WTC11 (cell line): ENCODE data around the gene TSPYL2. TPM values are rescaled to one million over a fixed set of nuclear protein-coding genes. Genes with fewer than 3 reads are reported as not detected.
A peak's percentile ranks its signal among the peaks of the same experiment; 100 is the strongest.

Source experiments
- ATAC-seq: fragments of 200-7000 bp; cut with Tn5 transposase; 2 replicates; pipeline ENCODE4 v1.10.0; 2021; ENCODE audit warnings: mild to moderate bottlenecking, moderate library complexity
- CTCF ChIA-PET: fragments of 300-600 bp; sonication (Branson Sonifier 250); formaldehyde crosslinking; loops from one replicate; lab custom pipeline; 2021; ENCODE audit warnings: antibody characterized with exemption; lab: Charles Lee
- POLR2A ChIA-PET: fragments of 350-600 bp; sonication (Branson Sonifier 250); formaldehyde crosslinking; loops from one replicate; lab custom pipeline; 2021; ENCODE audit warnings: antibody characterized with exemption; lab: Charles Lee
- DNase-seq: peaks from one replicate; pipeline ENCODE4 v3.0.0; 2021; ENCODE audit warnings: low spot score
- H3K27ac Mint-ChIP-seq: 2 replicates; pipeline ENCODE4 v1.8.0; 2021; ENCODE audit warnings: mixed read lengths
- H3K27me3 Mint-ChIP-seq: 2 replicates; pipeline ENCODE4 v1.8.0; 2021; ENCODE audit warnings: low read depth, mild to moderate bottlenecking, moderate library complexity, mixed read lengths
- H3K36me3 Mint-ChIP-seq: 2 replicates; pipeline ENCODE4 v1.8.0; 2021; ENCODE audit warnings: mixed read lengths
- H3K4me1 Mint-ChIP-seq: 2 replicates; pipeline ENCODE4 v1.8.0; 2022; ENCODE audit warnings: mixed read lengths
- H3K4me3 Mint-ChIP-seq: 2 replicates; pipeline ENCODE4 v1.8.0; 2021; ENCODE audit warnings: mild to moderate bottlenecking, moderate library complexity, mixed read lengths
- H3K9me3 Mint-ChIP-seq: 2 replicates; pipeline ENCODE4 v1.8.0; 2021; ENCODE audit warnings: mixed read lengths
- CBFB ChIP-seq: sonication (generic); formaldehyde crosslinking; IDR thresholded peaks from 2 replicates; pipeline ENCODE4 v1.8.1; 2022; ENCODE audit warnings: mild to moderate bottlenecking, low read depth, missing genetic modification reagents
- IRF1 ChIP-seq: sonication (generic); formaldehyde crosslinking; IDR thresholded peaks from 2 replicates; pipeline ENCODE4 v1.8.0; 2023; ENCODE audit warnings: missing genetic modification reagents
- STAT6 ChIP-seq: sonication (generic); formaldehyde crosslinking; conservative IDR thresholded peaks from 2 replicates; pipeline ENCODE4 v1.8.1; 2023; ENCODE audit warnings: mild to moderate bottlenecking, low read depth, missing genetic modification reagents, moderate library complexity
- ZBTB21 ChIP-seq: sonication (generic); formaldehyde crosslinking; IDR thresholded peaks from 2 replicates; pipeline ENCODE4 v1.8.1; 2023; ENCODE audit warnings: mild to moderate bottlenecking, missing genetic modification reagents, borderline replicate concordance
- ZNF138 ChIP-seq: sonication (generic); formaldehyde crosslinking; conservative IDR thresholded peaks from 2 replicates; pipeline ENCODE4 v1.8.1; 2022; ENCODE audit warnings: mild to moderate bottlenecking, moderate library complexity, missing genetic modification reagents
- ZNF317 ChIP-seq: sonication (generic); formaldehyde crosslinking; IDR thresholded peaks from 2 replicates; pipeline ENCODE4 v1.8.1; 2023; ENCODE audit warnings: low read depth, mild to moderate bottlenecking, moderate library complexity, missing genetic modification reagents, borderline replicate concordance
- ZNF396 ChIP-seq: fragments of 250-450 bp; sonication (Bioruptor Pico); IDR thresholded peaks from 2 replicates; pipeline ENCODE4 v1.8.0; 2021; ENCODE audit warnings: mild to moderate bottlenecking, moderate library complexity, borderline replicate concordance
- ZNF425 ChIP-seq: fragments of 250-450 bp; sonication (Bioruptor Pico); conservative IDR thresholded peaks from 2 replicates; pipeline ENCODE4 v1.9.0; 2021; ENCODE audit warnings: mild to moderate bottlenecking
- ZNF512 ChIP-seq: sonication (generic); formaldehyde crosslinking; IDR thresholded peaks from 2 replicates; pipeline ENCODE4 v1.8.1; 2022; ENCODE audit warnings: missing genetic modification reagents, borderline replicate concordance
- ZNF532 ChIP-seq: fragments of 250-450 bp; sonication (Bioruptor Pico); IDR thresholded peaks from 2 replicates; pipeline ENCODE4 v1.9.0; 2021; ENCODE audit warnings: mild to moderate bottlenecking, borderline replicate concordance
- total RNA-seq: library from RNA; stranded (reverse); gene quantifications from 3 replicates; pipeline ENCODE4 v1.2.3, GENCODE V29; 2021

TSPYL2 gene
- total RNA-seq, 1 experiment from 2014 or later = 14.6 TPM

GRCh38 chrX:53077207-53078197, 4.7 kb upstream of the TSPYL2 start:
- H3K4me3 Mint-ChIP-seq = no peak overlapping the region
- POLR2A ChIA-PET = no interaction called here
- no peak for DNase-seq
- H3K36me3 Mint-ChIP-seq = no peaks in the 10 kb centered on the region
- no peak for TF ChIP-seq ZNF396 (CRISPR knock-in tag)
- TF ChIP-seq IRF1 (CRISPR knock-in tag) = no peak
- TF ChIP-seq ZBTB21 (CRISPR knock-in tag) = no peak
- no peak for ATAC-seq
- CTCF ChIA-PET = no interaction called here
- no peak overlapping the region for H3K27ac Mint-ChIP-seq
- no peaks in the 10 kb centered on the region for H3K9me3 Mint-ChIP-seq
- H3K4me1 Mint-ChIP-seq = peaks cover 14% of the 10 kb centered on the region
- peaks cover 5% of the 10 kb centered on the region for H3K27me3 Mint-ChIP-seq

GRCh38 chrX:53078943-53079342, 3.2 kb upstream of the TSPYL2 start:
- POLR2A ChIA-PET = no interaction called here
- Mint-ChIP-seq H3K36me3 (no peaks in the 10 kb centered on the region; the same call in 1 of the 2 replicates), H3K27me3 (peaks cover 5% of the 10 kb centered on the region; the same call in 1 of the 2 replicates), H3K4me3 (no peak overlapping the region), H3K27ac (no peak overlapping the region), H3K9me3 (no peaks in the 10 kb centered on the region), H3K4me1 (peaks cover 19% of the 10 kb centered on the region)
- no peak for DNase-seq
- CTCF ChIA-PET = no interaction called here
- no peak for ATAC-seq
- TF ChIP-seq ZNF532 (no peak), ZNF512 (no peak), ZNF425 (CRISPR knock-in tag) (no peak)

GRCh38 chrX:53080628-53081580, 1.3 kb upstream of the TSPYL2 start:
- POLR2A ChIA-PET = interaction anchor here (1.5 kb wide), 1 partner anchor 33 kb away, joined by 5 read pairs; no protein-coding TSS in a partner anchor
- CTCF ChIA-PET = interaction anchor here (1.0 to 1.4 kb wide), 2 partner anchors 10 to 91 kb away, joined by 3 to 6 read pairs; no protein-coding TSS in a partner anchor
- Mint-ChIP-seq H3K4me3 (peak overlapping the region; percentile 73), H3K27ac (peak overlapping the region; percentile 74), H3K9me3 (no peaks in the 10 kb centered on the region), H3K4me1 (peaks cover 19% of the 10 kb centered on the region), H3K27me3 (peaks cover 5% of the 10 kb centered on the region; the same call in 1 of the 2 replicates), H3K36me3 (peaks cover 15% of the 10 kb centered on the region)
- TF ChIP-seq STAT6 (CRISPR knock-in tag) (no peak), ZNF138 (CRISPR knock-in tag) (no peak), ZNF317 (CRISPR knock-in tag) (no peak), CBFB (CRISPR knock-in tag) (no peak)
- DNase-seq = no peak
- no peak for ATAC-seq
